Measurements from ENCODE around the gene DUSP9.
"Not testable (repeated sequence)": the region's sequence is repeated elsewhere in the genome, so short reads cannot be mapped to it uniquely, and the experiment has no call there.

Gene DUSP9

GRCh38 chrX:153697924-153698865 is 51.2 kb downstream of the DUSP9 start:
- Histone ChIP-seq H3K4me2 (no peak overlapping the region), H3K36me3 (peaks cover 70% of the 10 kb centered on the region), H3K9me3 (no peaks in the 10 kb centered on the region), H3K27me3 (peaks cover 70% of the 10 kb centered on the region), H3K27ac (no peak overlapping the region), H3K4me1 (peaks cover 23% of the 10 kb centered on the region), H3K4me3 (no peak overlapping the region), H3K9ac (no peak overlapping the region), H4K20me1 (peaks cover 83% of the 10 kb centered on the region)
- no peak for TF ChIP-seq Cebpa-rat (IDR thresholded peaks at IDR 0.05)

GRCh38 chrX:153699210-153699783 is 52.3 kb downstream of the DUSP9 start:
- Histone ChIP-seq H3K4me1 (peaks cover 19% of the 10 kb centered on the region), H3K36me3 (peaks cover 81% of the 10 kb centered on the region), H3K27me3 (peaks cover 81% of the 10 kb centered on the region), H4K20me1 (peaks cover 89% of the 10 kb centered on the region)
- not testable (repeated sequence) for H3K4me2 ChIP-seq, H3K27ac ChIP-seq, H3K9ac ChIP-seq, H3K4me3 ChIP-seq, H3K9me3 ChIP-seq

- H3K4me3 ChIP-seq: not testable (repeated sequence)
Observed at GRCh38 chrX:153699784-153700371, 52.9 kb downstream of the DUSP9 start.

GRCh38 chrX:153700376-153700945 is 53.5 kb downstream of the DUSP9 start:
- Histone ChIP-seq H4K20me1 (peaks cover 100% of the 10 kb centered on the region), H3K27me3 (peaks cover 91% of the 10 kb centered on the region), H3K4me1 (peaks cover 19% of the 10 kb centered on the region), H3K27ac (peak overlapping the region; percentile 46), H3K36me3 (peaks cover 90% of the 10 kb centered on the region), H3K9me3 (no peaks in the 10 kb centered on the region), H3K9ac (no peak overlapping the region), H3K4me3 (no peak overlapping the region), H3K4me2 (peak overlapping the region; percentile 55)
- TF ChIP-seq Cebpa-rat (IDR thresholded peaks at IDR 0.05): no peak

More at GRCh38 chrX:153699784-153700371, 52.9 kb downstream of the DUSP9 start:
- Histone ChIP-seq H4K20me1 (peaks cover 94% of the 10 kb centered on the region), H3K27me3 (peaks cover 85% of the 10 kb centered on the region), H3K4me2 (peak overlapping the region; percentile 55; the same call in 1 of the 2 replicates), H3K36me3 (peaks cover 86% of the 10 kb centered on the region), H3K4me1 (peaks cover 19% of the 10 kb centered on the region)
- H3K9ac ChIP-seq, H3K9me3 ChIP-seq, H3K27ac ChIP-seq: not testable (repeated sequence)
